Stimulated activated CD4-positive, alpha-beta T cell treated with anti-CD3 and anti-CD28 coated beads, Interleukin-12 subunit alpha, Interleukin-12 subunit beta, amount 100 ng/mL, for 48 hours (primary cell): ENCODE measurements around the gene TMEM17.
A peak's percentile ranks its signal among the peaks of the same experiment; 100 is the strongest.

Experiments used
- DNase-seq, 3 donors: peaks; one replicate each; pipeline ENCODE4 v3.0.0-alpha.2; 2020; ENCODE audit warnings: low read depth in 2 of 3, low spot score in 1 of 3

TMEM17 gene

GRCh38 chr2:62457556-62457955, 48.4 kb downstream of the TMEM17 start:
- DNase-seq, result no peak

- peak; percentile 38 to 64 (median 50) for DNase-seq
Measured at GRCh38 chr2:62456721-62457539, 49.1 kb downstream of the TMEM17 start.

- no peak for DNase-seq
Measured at GRCh38 chr2:62455957-62456692, 49.9 kb downstream of the TMEM17 start.

GRCh38 chr2:62453955-62454354, 52.0 kb downstream of the TMEM17 start:
- DNase-seq, result no peak

DNA sequence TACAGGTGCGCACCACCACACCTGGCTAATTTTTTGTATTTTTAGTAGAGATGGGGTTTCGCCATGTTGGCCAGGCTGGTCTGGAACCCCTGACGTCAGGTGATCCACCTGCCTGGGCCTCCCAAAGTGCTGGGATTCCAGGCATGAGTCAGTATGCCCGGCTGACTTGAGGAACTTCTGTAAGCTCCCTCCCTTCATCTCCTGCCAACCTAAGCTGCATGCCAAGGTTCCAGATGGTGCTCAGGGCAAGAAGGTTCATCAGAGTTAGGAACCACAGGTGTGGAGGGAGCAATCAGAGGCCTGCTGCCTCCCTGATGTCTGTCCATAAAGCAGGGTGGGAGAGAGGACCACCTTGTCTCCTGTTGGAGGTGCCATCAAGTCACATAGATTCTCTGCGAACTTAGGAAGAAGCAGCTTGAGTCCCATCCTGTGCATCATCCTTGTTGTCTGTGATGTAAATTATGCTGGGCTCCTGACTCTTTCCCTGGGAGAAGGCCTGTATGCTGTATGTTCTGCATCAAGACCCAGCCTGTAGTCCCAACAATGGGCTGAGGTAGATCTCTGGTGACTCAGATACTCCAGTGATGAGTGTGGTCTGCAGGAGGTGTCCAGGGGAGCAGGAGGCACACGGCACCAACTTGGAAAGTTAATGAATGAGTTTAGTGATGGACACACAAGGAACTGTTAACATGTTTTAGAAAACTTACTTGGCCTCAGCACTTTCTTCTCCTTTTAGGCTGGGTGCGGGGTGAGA, 53.1 kb downstream of the TMEM17 start:
- DNase-seq, result no peak

DNA sequence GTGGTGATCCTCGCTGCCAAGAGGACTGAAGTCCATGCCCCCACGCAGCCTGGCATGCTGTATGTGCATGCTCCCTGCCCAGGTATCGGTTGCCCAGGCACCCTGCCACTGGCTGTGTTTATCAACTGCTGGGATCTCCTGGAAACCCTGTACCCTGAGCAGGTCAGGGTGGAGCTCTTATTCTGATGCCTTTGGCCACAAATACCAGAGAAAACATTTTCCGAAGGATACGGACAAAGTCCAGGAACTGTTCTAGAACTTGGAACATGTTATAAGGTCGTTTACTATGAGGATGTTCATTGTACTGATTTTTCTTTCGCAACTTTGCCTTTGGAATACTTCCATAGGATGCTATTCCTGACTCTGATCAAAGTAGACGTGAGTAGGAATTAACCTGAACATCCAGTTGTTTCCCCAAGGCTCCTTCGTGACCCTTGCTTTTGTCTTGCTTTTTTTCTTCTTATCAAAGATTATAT, 55.2 kb downstream of the TMEM17 start:
- DNase-seq, result no peak
